NT2/D1 (cell line): Measurements from ENCODE around the gene CUL9.

Experiments used
- DNase-seq: peaks from one replicate; pipeline ENCODE4 v3.0.0-alpha.2; 2011; ENCODE audit warnings: low read depth, low spot score
- H3K27me3 ChIP-seq: 2 replicates; pipeline ENCODE4 v1.6.0; 2011; ENCODE audit warnings: mild to moderate bottlenecking; ENCODE audit not compliant: insufficient read length, insufficient read depth
- H3K36me3 ChIP-seq: 2 replicates; pipeline ENCODE4 v1.6.1; 2011; ENCODE audit warnings: mild to moderate bottlenecking, low read length, mixed read lengths; ENCODE audit not compliant: insufficient read depth, insufficient read length
- H3K4me1 ChIP-seq: 2 replicates; pipeline ENCODE4 v1.5.1; 2011; ENCODE audit not compliant: insufficient read depth, insufficient read length
- H3K4me3 ChIP-seq: 2 replicates; pipeline ENCODE4 v1.5.1; 2011; ENCODE audit warnings: low read depth; ENCODE audit not compliant: insufficient read length
- H3K9ac ChIP-seq: 2 replicates; pipeline ENCODE4 v1.6.0; 2011; ENCODE audit warnings: low read depth; ENCODE audit not compliant: insufficient read length
- H3K9me3 ChIP-seq: 2 replicates; pipeline ENCODE4 v1.5.1; 2011; ENCODE audit warnings: mild to moderate bottlenecking, low read length; ENCODE audit not compliant: insufficient read depth
- SUZ12 ChIP-seq: IDR thresholded peaks from 2 replicates; pipeline ENCODE4 v1.6.1; 2011; ENCODE audit not compliant: insufficient read length, insufficient read depth; ENCODE audit errors: extremely low read depth
- YY1 ChIP-seq: IDR thresholded peaks from 2 replicates; pipeline ENCODE4 v1.6.1; 2011; ENCODE audit not compliant: insufficient read length, insufficient read depth
- ZNF274 ChIP-seq: IDR thresholded peaks from 2 replicates; pipeline ENCODE4 v1.6.1; 2011; ENCODE audit warnings: mild to moderate bottlenecking, low read depth, low read length

The CUL9 gene

GRCh38 chr6:43203718-43204095 is 21.7 kb downstream of the CUL9 start:
- no peaks in the 10 kb centered on the region for H3K9me3 ChIP-seq
- H3K9ac ChIP-seq, result no peak overlapping the region
- DNase-seq, result no peak
- H3K4me3 ChIP-seq, result no peak overlapping the region
- H3K27me3 ChIP-seq, result no peaks in the 10 kb centered on the region
- H3K4me1 ChIP-seq, result peaks cover 8% of the 10 kb centered on the region
- H3K36me3 ChIP-seq, result peaks cover 4% of the 10 kb centered on the region
- TF ChIP-seq YY1 (no peak), ZNF274 (no peak), SUZ12 (no peak)

GRCh38 chr6:43204271-43205105 is 22.5 kb downstream of the CUL9 start:
- peaks cover 8% of the 10 kb centered on the region for H3K4me1 ChIP-seq
- H3K9me3 ChIP-seq, result no peaks in the 10 kb centered on the region
- H3K36me3 ChIP-seq, result peaks cover 4% of the 10 kb centered on the region
- no peak overlapping the region for H3K9ac ChIP-seq
- TF ChIP-seq ZNF274, result no peak
- no peak overlapping the region for H3K4me3 ChIP-seq
- DNase-seq, result no peak
- no peaks in the 10 kb centered on the region for H3K27me3 ChIP-seq

- Histone ChIP-seq H3K9me3 (no peaks in the 10 kb centered on the region), H3K4me1 (peaks cover 8% of the 10 kb centered on the region), H3K4me3 (no peak overlapping the region), H3K9ac (no peak overlapping the region), H3K36me3 (peaks cover under 1% of the 10 kb centered on the region), H3K27me3 (no peaks in the 10 kb centered on the region)
- TF ChIP-seq YY1 (no peak), ZNF274 (no peak), SUZ12 (no peak)
- DNase-seq, result no peak
These were observed 23.9 kb downstream of the CUL9 start for GRCh38 chr6:43205849-43206248.

GRCh38 chr6:43207286-43207685 is 25.3 kb downstream of the CUL9 start:
- peaks cover 8% of the 10 kb centered on the region for H3K4me1 ChIP-seq
- no peaks in the 10 kb centered on the region for H3K36me3 ChIP-seq
- H3K4me3 ChIP-seq, result no peak overlapping the region
- no peaks in the 10 kb centered on the region for H3K9me3 ChIP-seq
- DNase-seq, result no peak
- H3K9ac ChIP-seq, result no peak overlapping the region
- TF ChIP-seq ZNF274, result no peak
- TF ChIP-seq SUZ12, result no peak
- TF ChIP-seq YY1, result no peak
- no peaks in the 10 kb centered on the region for H3K27me3 ChIP-seq

- TF ChIP-seq YY1 (no peak), SUZ12 (no peak), ZNF274 (no peak)
- DNase-seq, result no peak
- no peaks in the 10 kb centered on the region for H3K9me3 ChIP-seq
- no peaks in the 10 kb centered on the region for H3K27me3 ChIP-seq
- peaks cover 2% of the 10 kb centered on the region for H3K4me1 ChIP-seq
- H3K9ac ChIP-seq, result no peak overlapping the region
- no peak overlapping the region for H3K4me3 ChIP-seq
- no peaks in the 10 kb centered on the region for H3K36me3 ChIP-seq
These were observed 30.0 kb downstream of the CUL9 start for GRCh38 chr6:43211955-43212354.

- no peaks in the 10 kb centered on the region for H3K36me3 ChIP-seq
- H3K4me1 ChIP-seq, result peaks cover 2% of the 10 kb centered on the region
- H3K9me3 ChIP-seq, result no peaks in the 10 kb centered on the region
- no peak overlapping the region for H3K4me3 ChIP-seq
- H3K9ac ChIP-seq, result no peak overlapping the region
- no peak for TF ChIP-seq SUZ12
- TF ChIP-seq YY1, result no peak
- no peak for TF ChIP-seq ZNF274
- no peaks in the 10 kb centered on the region for H3K27me3 ChIP-seq
- no peak for DNase-seq
These were observed 31.4 kb downstream of the CUL9 start for GRCh38 chr6:43213431-43213830.

GRCh38 chr6:43215066-43215465 is 33.1 kb downstream of the CUL9 start:
- H3K9me3 ChIP-seq, result no peaks in the 10 kb centered on the region
- H3K27me3 ChIP-seq, result no peaks in the 10 kb centered on the region
- DNase-seq, result no peak
- H3K4me1 ChIP-seq, result peaks cover 2% of the 10 kb centered on the region
- no peaks in the 10 kb centered on the region for H3K36me3 ChIP-seq
- no peak overlapping the region for H3K4me3 ChIP-seq
- TF ChIP-seq ZNF274, result no peak
- no peak overlapping the region for H3K9ac ChIP-seq

- no peaks in the 10 kb centered on the region for H3K9me3 ChIP-seq
- peaks cover 4% of the 10 kb centered on the region for H3K4me1 ChIP-seq
- H3K4me3 ChIP-seq, result no peak overlapping the region
- peaks cover 3% of the 10 kb centered on the region for H3K36me3 ChIP-seq
- TF ChIP-seq ZNF274 (no peak), YY1 (no peak), SUZ12 (no peak)
- no peak for DNase-seq
- H3K27me3 ChIP-seq, result no peaks in the 10 kb centered on the region
- no peak overlapping the region for H3K9ac ChIP-seq
These were observed 34.2 kb downstream of the CUL9 start for GRCh38 chr6:43216200-43216599.
